HL-60/S4 (cell line): ENCODE measurements around the gene GPC1.

ENCODE experiments used
- in situ Hi-C: fragments of 300-500 bp; cut with MboI; formaldehyde crosslinking; loops from 2 replicates; pipeline ENCODE4 v1.14.3; 2022; ENCODE audit warnings: low sequenced_read_pairs

The GPC1 gene

DNA sequence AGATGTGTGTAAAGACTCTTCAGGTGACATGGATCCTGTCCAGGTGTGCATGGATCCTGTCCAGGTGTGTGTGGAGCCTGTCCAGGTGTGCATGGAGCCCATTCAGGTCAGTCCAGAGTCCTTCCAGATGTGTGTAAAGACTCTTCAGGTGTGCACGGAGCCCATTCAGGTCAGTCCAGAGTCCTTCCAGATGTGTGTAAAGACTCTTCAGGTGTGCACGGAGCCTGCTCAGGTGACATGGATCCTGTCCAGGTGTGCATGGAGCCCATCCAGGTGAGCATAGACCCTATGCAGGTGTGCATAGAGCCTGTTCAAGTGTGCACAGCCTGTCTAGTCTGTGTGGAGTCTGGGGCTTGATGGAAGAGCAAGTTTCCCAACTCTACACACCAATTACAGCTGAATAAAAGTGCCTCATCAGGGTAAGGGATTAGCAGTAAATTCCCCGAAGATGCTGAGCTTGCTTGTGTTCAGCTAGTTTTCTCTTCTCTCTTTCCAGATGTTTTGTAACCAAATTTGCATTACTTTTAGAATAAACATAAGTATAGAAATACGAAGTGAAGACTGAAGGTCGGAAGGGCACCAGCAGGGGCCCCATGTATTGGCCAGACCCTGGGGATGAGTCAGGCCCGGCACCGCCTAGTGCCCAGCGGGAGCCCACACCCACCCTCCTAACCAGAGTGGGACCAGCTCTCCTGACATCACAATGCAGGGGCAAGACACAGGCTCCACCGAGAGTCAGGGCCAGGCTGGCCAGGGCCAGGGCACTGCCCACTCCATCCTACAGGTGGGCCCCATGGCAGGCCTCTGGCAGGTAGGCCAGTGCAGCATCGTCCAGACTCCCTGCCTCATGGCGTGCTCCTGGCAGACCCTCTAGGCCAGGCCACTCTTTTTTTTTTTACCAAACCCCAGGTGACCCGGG, 38.6 kb upstream of the GPC1 start:
- in situ Hi-C loops: no loop called here

DNA sequence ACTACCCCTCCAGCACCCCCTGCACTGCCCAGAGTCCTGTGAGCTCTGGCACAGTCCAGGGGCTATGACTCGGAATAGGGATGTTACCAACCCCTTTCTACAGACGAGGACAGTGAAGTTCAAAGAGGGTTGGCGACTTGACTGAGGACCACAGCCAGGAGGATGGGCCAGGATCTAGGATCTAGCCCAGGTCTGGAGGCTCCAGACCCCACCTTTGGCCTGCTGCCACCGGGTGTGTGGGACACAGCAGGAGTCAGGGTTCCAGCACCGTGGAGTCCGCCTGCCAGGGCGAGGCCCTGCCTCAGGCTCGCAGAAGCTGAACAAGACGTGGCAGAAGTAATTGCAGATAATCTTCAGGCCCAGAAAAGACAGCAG, 37.9 kb upstream of the GPC1 start:
- in situ Hi-C loops: no loop called here

GRCh38 chr2:240397924-240398645, 37.4 kb upstream of the GPC1 start:
- in situ Hi-C loops: no loop called here

- in situ Hi-C loops: no loop called here
These were observed 36.7 kb upstream of the GPC1 start for GRCh38 chr2:240398661-240399267.

DNA sequence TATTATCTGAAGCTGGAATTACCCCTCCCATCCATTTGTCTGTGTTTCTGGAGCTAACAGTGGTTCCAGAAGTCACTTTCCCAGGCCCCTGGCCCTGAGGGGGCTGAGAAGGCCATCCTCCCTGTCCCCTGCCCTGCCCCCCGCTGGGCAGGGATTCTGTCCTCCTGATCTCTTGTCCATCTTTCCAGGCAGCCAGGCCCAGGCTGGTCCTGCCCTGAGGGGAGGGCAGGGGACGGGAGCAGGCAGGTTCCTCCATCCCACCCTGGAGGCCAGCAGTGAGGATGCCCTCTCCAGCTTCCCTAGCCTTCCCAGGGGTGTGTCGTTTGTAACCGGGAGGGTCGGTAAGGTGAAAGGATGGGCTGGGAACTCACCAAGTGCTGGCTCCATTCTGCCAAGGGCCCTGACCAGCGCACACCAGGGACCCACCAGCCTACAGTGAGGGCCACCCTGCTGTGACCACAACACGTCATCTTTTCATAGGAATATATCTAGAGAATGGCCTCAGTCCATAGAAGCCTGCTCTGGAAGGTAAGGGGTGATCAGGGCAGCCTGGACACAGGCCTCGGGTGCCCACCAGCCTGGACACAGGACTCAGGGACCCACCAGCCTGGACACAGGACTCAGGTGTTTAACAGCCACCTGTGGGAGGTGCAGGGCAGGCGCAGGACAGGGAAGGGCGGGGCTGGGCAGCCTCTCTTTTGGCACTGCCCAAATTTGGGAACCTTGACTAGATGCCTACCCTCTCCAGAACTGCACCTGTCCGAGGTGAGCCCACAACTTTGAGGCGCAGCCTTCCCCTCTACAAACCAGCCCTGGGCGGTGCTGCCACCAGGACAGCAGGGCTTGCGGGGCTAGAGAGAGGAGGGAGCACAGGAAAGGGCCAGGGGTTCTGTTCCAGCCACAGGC, 35.8 kb upstream of the GPC1 start:
- in situ Hi-C loops: no loop called here

GRCh38 chr2:240400371-240401161, 34.9 kb upstream of the GPC1 start:
- in situ Hi-C loops: no loop called here

GRCh38 chr2:240401308-240401707, 34.2 kb upstream of the GPC1 start:
- in situ Hi-C loops: no loop called here

DNA sequence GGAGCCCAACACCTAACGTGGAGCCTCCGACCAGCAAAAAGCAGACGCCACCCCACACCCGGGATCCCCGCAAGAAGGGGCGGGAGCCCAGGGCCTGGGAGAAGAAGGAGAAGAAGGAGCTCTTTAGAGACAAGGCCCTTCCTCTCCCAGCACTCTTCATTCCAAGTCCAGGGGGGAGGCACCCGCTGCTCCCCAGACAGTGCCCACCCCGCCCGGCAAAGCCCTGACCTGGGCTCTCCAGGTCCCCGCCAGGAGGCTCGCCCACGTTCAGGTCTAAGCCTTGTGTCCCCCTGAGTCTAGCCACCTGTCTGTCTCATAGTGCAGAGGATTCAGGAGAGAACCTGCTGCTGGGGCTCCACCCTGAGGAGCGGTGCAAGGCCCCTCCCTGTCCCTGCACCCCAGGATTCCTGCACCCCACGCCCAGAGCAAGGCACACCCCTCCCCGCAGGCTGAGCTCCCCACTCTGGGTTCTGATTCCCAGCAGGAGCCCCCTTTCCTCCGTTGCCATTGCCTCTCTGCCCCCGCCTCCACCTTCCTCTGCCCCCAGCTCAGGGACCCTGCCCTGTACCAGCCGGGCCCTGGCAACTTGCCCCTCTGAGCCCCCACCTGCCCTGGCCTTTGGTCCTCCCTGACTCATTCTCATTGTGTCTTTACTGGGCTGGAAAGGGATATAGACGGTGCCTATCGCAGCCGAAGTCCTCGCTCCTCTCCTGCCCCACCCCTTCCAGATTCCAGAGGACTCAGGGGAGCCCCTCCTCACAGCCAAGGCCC, 33.5 kb upstream of the GPC1 start:
- in situ Hi-C loops: no loop called here

- in situ Hi-C loops: no loop called here
These were observed 32.7 kb upstream of the GPC1 start for GRCh38 chr2:240402566-240403272.

DNA sequence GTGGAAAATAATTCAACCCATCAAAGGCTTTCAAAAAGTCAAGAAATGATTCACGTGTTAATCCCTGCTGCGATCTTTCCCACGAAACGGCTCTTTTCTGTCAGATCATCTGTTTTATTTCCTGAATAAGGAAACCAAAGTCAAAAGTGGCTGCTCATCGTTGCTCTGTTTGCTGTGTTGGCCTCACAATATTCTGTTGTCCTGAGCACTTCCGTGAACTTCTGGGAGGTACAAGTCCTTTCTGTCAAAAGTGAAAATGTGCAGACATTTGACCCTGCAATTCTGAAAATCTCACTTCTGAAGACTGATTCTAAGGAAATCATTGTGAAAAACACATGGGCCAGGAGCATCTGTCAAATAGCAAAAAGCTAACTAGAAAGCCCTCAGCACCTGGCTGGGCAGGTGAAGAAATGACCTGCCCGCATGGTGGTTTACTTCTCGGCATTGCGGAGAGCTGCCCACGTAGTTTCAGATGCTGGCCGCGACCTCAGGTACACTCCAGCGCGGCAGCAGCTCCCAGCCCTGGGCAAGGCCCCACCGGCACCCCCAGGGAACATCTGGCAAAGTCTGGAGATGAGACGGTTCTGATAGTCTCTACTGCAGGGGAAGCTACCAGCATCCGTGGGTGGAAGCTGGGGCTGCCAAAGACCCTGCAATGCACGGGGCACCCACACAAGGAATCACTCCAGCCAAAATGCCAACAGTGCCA, 31.9 kb upstream of the GPC1 start:
- in situ Hi-C loops: no loop called here

- in situ Hi-C loops: no loop called here
These were observed 31.1 kb upstream of the GPC1 start for GRCh38 chr2:240404174-240404852.

DNA sequence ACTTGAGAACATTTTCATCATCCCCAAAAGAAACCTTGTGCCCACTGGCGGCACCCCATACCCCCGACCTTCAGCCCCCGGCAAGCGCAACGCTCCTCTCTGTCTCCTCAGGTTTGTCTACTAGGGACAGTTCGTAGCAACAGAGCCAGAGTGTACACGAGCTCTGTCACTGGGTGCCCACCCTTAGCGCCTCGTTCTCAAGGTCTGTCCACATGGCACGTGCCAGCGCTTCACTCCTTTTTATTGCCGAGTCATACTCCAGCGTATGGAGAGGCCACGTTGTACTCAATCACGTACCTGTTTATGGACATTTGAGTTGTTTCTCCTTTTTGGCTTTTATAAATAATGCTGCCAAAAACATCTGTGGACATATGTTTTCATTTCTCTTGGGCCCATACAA, 30.3 kb upstream of the GPC1 start:
- in situ Hi-C loops: no loop called here

DNA sequence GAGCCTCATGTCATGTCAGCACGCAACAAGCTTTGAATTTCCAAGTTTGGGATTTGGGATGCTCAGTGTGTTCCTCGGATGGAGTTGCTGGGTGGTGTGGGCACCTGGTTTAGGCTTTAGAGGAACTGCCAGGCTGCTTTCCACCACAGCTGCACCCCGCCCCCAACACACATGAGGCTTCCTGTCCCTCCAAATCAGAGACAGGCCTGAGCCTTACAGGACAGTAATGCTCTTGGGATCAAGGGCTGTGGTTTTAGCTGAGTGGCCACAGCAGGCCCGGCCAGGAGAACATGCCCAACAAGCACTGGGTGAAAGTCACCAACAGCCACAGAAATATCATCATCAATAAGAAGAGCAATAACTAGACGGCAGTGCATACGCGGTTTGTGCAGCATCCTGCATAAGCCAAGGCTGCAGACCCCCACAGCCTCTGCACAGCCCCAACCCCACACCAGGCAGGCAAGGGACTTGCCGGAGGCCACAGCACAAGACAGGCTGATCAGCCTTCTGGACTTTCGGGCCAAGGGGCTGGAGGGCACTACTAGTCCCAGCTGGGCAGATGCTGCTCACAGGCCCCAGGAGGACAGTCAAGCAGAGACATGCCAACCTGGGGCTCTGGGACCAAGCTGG, 29.7 kb upstream of the GPC1 start:
- in situ Hi-C loops: no loop called here

DNA sequence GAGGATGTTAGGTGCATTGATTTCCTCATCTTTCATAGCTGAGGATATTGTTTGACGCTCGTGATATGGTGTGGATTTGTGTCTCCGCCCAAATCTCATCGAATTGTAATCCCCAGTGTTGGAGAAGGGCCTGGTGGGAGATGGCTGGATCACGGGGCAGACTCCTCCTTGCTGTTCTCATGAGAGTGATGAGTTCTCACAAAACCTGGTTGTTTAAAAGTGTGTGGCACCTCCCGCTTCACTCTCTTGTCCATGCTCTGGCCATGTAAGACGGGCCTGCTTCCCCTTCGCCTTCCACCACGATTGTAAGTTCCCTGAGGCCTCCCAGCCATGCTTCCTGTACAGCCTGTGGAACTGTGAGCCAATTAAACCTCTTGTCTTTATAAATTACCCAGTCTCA, 28.4 kb upstream of the GPC1 start:
- in situ Hi-C loops: no loop called here

- in situ Hi-C loops: no loop called here
These were observed 25.5 kb upstream of the GPC1 start for GRCh38 chr2:240410004-240410403.

DNA sequence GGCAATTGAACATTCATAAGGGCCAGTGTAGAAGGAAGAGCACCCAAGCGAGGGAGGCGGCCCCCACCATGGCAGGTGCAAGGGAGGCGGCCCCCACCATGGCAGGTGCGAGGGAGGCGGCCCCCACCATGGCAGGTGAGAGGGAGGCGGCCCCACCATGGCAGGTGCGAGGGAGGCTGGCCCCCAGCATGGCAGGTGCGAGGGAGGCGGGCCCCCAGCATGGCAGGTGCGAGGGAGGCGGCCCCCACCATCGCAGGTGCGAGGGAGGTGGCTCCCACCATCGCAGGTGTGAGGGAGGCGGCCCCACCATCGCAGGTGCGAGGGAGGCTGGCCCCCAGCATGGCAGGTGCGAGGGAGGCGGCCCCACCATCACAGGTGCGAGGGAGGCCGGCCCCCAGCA, 24.7 kb upstream of the GPC1 start:
- in situ Hi-C loops: no loop called here
